MM.1S (cell line): ENCODE results near the gene LRPPRC.

Experiments used
- EZH2 ChIP-seq: fragments of 300-600 bp; sonication (generic); optimal IDR thresholded peaks from 2 replicates; pipeline ENCODE3; 2017; ENCODE audit warnings: low read depth, mild to moderate bottlenecking, antibody characterized with exemption, low read length, mixed read lengths
- EZH2phosphoT487 ChIP-seq: fragments of 300-600 bp; sonication (generic); IDR thresholded peaks from 2 replicates; pipeline ENCODE4 v1.6.1; 2018; ENCODE audit warnings: antibody characterized with exemption, low read length

- TF ChIP-seq EZH2phosphoT487: no peak
- no peak for TF ChIP-seq EZH2
These were observed 10.4 kb downstream of the LRPPRC start for GRCh38 chr2:43985359-43985758.
